Placental epithelial cell (primary cell): Measurements from ENCODE around the gene OR4D5. TPM values are rescaled to one million over a fixed set of nuclear protein-coding genes. Genes with fewer than 3 reads are reported as not detected.

ENCODE experiments used
- total RNA-seq: library from RNA; depleted of rRNA; stranded (reverse); fragments of >200 nt; gene quantifications from 2 replicates; pipeline ENCODE4 v1.2.3, GENCODE V29; 2012

OR4D5 gene
- total RNA-seq, result not detected in 2 replicates

GRCh38 chr11:123939317-123939716 lies at the start of gene OR4D5:
Gene OR4D5, plus strand, starts transcription at chr11:123939617. Its CDS starts 0 bp downstream, at chr11:123939617.

GRCh38 chr11:123901867-123902266 lies 37.5 kb upstream of the OR4D5 start, which contains the start of gene OR8D4:
Gene OR8D4, plus strand, starts transcription at chr11:123902167. Its CDS starts 4,265 bp downstream, at chr11:123906432.

GRCh38 chr11:123943738-123944137 lies 4.3 kb downstream of the OR4D5 start, which contains the start of gene OR6T1:
Gene OR6T1, minus strand, starts transcription at chr11:123943838. Its CDS starts 0 bp downstream, at chr11:123943838.

GRCh38 chr11:123977731-123978347 lies 38.4 kb downstream of the OR4D5 start, which contains the start of gene OR10S1:
Gene OR10S1, minus strand, starts transcription at chr11:123977781. Its CDS starts 117 bp downstream, at chr11:123977664.

Other genes with a start within 250 kb of the OR4D5 start
- gene ZNF202, start 198.0 kb upstream of the OR4D5 start, total RNA-seq, result 5.9 and 6.7 TPM in 2 replicates
- gene OR6X1, start 185.1 kb upstream of the OR4D5 start, total RNA-seq, result not detected in 2 replicates
- not detected in 2 replicates for gene OR6M1, start 133.3 kb upstream of the OR4D5 start, total RNA-seq
- not detected in 2 replicates for gene TMEM225, start 53.9 kb upstream of the OR4D5 start, total RNA-seq
- not detected in 2 replicates for gene OR8D4, start 37.5 kb upstream of the OR4D5 start, total RNA-seq
- gene OR6T1, start 4.2 kb downstream of the OR4D5 start, total RNA-seq, result not detected in 2 replicates
- gene OR10S1, start 38.2 kb downstream of the OR4D5 start, total RNA-seq, result not detected in 2 replicates
- gene OR10G6, start 55.5 kb downstream of the OR4D5 start, total RNA-seq, result not detected in 2 replicates
- not detected in 2 replicates for gene OR10G4, start 73.4 kb downstream of the OR4D5 start, total RNA-seq
- gene OR10G9, start 83.4 kb downstream of the OR4D5 start, total RNA-seq, result 0.39 TPM in 1 of 2 replicates, not detected in the other
- gene OR10G8, start 87.2 kb downstream of the OR4D5 start, total RNA-seq, result not detected in 2 replicates
- not detected in 2 replicates for gene OR10G7, start 101.7 kb downstream of the OR4D5 start, total RNA-seq
- 157 and 161 TPM in 2 replicates for gene VWA5A, start 175.8 kb downstream of the OR4D5 start, total RNA-seq
- gene OR10D3, start 243.7 kb downstream of the OR4D5 start, total RNA-seq, result not detected in 2 replicates